ENCODE measurements around the gene TM9SF2. TPM values are rescaled to one million over a fixed set of nuclear protein-coding genes. Genes with fewer than 3 reads are reported as not detected.

TM9SF2 gene
- total RNA-seq, 1 experiment from 2014 or later, result 84.6 TPM

DNA sequence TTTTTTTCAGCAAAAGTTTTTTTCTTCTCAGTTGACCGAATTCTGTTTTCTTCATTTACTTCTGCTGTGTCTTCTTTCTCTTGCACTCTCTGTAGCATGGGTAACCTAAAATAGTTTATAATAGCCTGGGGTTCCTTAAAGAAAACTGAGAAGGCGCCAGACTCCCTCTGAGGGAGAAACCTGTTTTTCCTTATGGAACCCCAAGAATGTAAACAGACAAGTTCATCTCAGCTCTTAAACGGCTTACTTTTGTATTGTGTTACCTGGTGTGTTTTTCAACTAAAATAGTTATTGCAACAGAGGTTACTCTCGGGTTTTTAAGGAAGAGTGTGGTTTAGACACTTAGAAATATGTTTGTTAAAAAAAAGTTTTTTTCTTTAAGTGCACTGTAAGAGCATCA is 23.8 kb upstream of the TM9SF2 start:
- no peak overlapping the region for H3K4me2 ChIP-seq (ENCODE audit: low read length)
- no peaks in the 10 kb centered on the region for H3K9me2 ChIP-seq (replicated peaks; ENCODE audit: low read length)
- no peaks in the 10 kb centered on the region for H3F3A ChIP-seq (ENCODE audit: low read length, unreplicated experiment)
- H3K36me3 ChIP-seq (ENCODE audit: low read depth, low read length), result no peaks in the 10 kb centered on the region
- no peak overlapping the region for H3K4me3 ChIP-seq (ENCODE audit: low read length)
- H4K20me1 ChIP-seq (ENCODE audit: low read length), result no peaks in the 10 kb centered on the region
- intact Hi-C loops (cut with micrococcal nuclease), result no loop called here
- H3K27me3 ChIP-seq (ENCODE audit: low read length), result no peaks in the 10 kb centered on the region
- no peaks in the 10 kb centered on the region for H3K4me1 ChIP-seq (ENCODE audit: insufficient read depth, low read length)
- TF ChIP-seq EZH2phosphoT487 (IDR thresholded peaks at IDR 0.05; ENCODE audit: borderline replicate concordance, low read length), result no peak
- no peak for TF ChIP-seq EZH2 (IDR thresholded peaks at IDR 0.05; ENCODE audit: low read length, unreplicated experiment)
- TF ChIP-seq, protein P1, sequence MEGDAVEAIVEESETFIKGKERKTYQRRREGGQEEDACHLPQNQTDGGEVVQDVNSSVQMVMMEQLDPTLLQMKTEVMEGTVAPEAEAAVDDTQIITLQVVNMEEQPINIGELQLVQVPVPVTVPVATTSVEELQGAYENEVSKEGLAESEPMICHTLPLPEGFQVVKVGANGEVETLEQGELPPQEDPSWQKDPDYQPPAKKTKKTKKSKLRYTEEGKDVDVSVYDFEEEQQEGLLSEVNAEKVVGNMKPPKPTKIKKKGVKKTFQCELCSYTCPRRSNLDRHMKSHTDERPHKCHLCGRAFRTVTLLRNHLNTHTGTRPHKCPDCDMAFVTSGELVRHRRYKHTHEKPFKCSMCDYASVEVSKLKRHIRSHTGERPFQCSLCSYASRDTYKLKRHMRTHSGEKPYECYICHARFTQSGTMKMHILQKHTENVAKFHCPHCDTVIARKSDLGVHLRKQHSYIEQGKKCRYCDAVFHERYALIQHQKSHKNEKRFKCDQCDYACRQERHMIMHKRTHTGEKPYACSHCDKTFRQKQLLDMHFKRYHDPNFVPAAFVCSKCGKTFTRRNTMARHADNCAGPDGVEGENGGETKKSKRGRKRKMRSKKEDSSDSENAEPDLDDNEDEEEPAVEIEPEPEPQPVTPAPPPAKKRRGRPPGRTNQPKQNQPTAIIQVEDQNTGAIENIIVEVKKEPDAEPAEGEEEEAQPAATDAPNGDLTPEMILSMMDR (conservative IDR thresholded peaks at IDR 0.05; ENCODE audit: low read depth, low read length), result no peak
- H2AFZ ChIP-seq (ENCODE audit: low read length), result no peak overlapping the region
- ChIA-PET POLR2A (ENCODE audit: unreplicated experiment) (no interaction called here), CTCF (no interaction called here)
- no peak overlapping the region for H3K27ac ChIP-seq (ENCODE audit: low read length)
- H3K79me2 ChIP-seq (ENCODE audit: low read length), result no peaks in the 10 kb centered on the region
- no peaks in the 10 kb centered on the region for H3K9me3 ChIP-seq (ENCODE audit: low read length)
- BruUV-seq (replicated peaks), result no TSS peak
- DNase-seq (no peak), ATAC-seq (no peak)
- no peak overlapping the region for H3K9ac ChIP-seq (ENCODE audit: low read length)

DNA sequence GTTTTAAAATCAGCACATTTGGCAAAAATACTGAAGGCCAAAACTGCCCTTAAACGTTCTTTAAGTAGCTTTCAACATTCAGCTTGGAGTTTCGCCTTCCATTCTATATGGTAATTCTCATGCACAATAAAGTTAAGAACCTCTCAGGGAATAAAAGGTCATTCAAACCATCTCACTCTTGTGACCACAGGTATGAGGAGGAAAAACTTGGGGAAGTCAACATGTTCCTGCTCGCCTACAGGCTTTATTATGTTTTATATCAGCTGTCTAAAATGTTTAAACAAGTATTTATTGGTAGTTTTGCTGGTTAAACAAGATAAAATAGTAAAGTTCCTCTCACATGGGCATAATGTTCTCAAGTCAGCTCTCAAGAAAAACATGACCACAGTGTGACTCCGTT is 19.9 kb upstream of the TM9SF2 start:
- no peak for TF ChIP-seq EZH2 (IDR thresholded peaks at IDR 0.05; ENCODE audit: low read length, unreplicated experiment)
- TF ChIP-seq, protein P1 (conservative IDR thresholded peaks at IDR 0.05; ENCODE audit: low read depth, low read length), result no peak
- no peak for TF ChIP-seq EZH2phosphoT487 (IDR thresholded peaks at IDR 0.05; ENCODE audit: borderline replicate concordance, low read length)
- POLR2A ChIA-PET (ENCODE audit: unreplicated experiment), result interaction anchor here (0.7 kb wide), 1 partner anchor 20 kb away, joined by 4 read pairs; no protein-coding TSS in a partner anchor

DNA sequence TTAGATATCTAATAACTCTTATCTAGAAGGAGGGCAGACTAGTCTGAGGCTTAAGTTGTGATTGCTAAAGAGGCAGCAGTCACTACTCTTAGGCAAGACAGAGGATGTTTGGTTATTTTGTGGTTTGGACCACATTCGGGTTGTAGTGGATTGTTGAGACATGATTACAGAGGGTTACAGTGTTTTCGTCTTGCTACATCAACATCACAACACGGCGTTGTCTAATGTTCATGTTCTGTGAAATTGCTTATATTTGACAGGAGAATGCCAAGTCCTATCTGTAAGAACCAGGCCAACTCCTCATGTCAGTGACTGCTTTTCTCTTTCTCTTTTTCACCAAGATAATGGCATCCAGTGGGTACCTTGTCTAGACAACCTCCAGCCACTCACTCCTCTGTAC is 16.8 kb upstream of the TM9SF2 start:
- Histone ChIP-seq H4K20me1 (ENCODE audit: low read length) (no peaks in the 10 kb centered on the region), H3K27me3 (ENCODE audit: low read length) (no peaks in the 10 kb centered on the region), H3K4me2 (ENCODE audit: low read length) (no peak overlapping the region), H3K9ac (ENCODE audit: low read length) (no peak overlapping the region), H3K36me3 (ENCODE audit: low read depth, low read length) (no peaks in the 10 kb centered on the region), H3K79me2 (ENCODE audit: low read length) (no peaks in the 10 kb centered on the region), H2AFZ (ENCODE audit: low read length) (no peak overlapping the region), H3K4me3 (ENCODE audit: low read length) (no peak overlapping the region), H3F3A (ENCODE audit: low read length, unreplicated experiment) (no peaks in the 10 kb centered on the region), H3K27ac (ENCODE audit: low read length) (no peak overlapping the region), H3K4me1 (ENCODE audit: insufficient read depth, low read length) (no peaks in the 10 kb centered on the region), H3K9me3 (ENCODE audit: low read length) (no peaks in the 10 kb centered on the region), H3K9me2 (replicated peaks; ENCODE audit: low read length) (no peaks in the 10 kb centered on the region)
- DNase-seq (no peak), ATAC-seq (no peak)
- intact Hi-C loops (cut with micrococcal nuclease), result no loop called here
- POLR2A ChIA-PET (ENCODE audit: unreplicated experiment), result no interaction called here
- BruUV-seq (replicated peaks), result no TSS peak
- CTCF ChIA-PET, result no interaction called here
- TF ChIP-seq, protein P1 (conservative IDR thresholded peaks at IDR 0.05; ENCODE audit: low read depth, low read length), result no peak
- TF ChIP-seq EZH2phosphoT487 (IDR thresholded peaks at IDR 0.05; ENCODE audit: borderline replicate concordance, low read length), result no peak
- no peak for TF ChIP-seq EZH2 (IDR thresholded peaks at IDR 0.05; ENCODE audit: low read length, unreplicated experiment)

More for the DNA sequence above, 19.9 kb upstream of the TM9SF2 start:
- Histone ChIP-seq H3K4me2 (ENCODE audit: low read length) (no peak overlapping the region), H3K27me3 (ENCODE audit: low read length) (no peaks in the 10 kb centered on the region), H3K4me3 (ENCODE audit: low read length) (no peak overlapping the region), H3K4me1 (ENCODE audit: insufficient read depth, low read length) (no peaks in the 10 kb centered on the region), H3K9me2 (replicated peaks; ENCODE audit: low read length) (no peaks in the 10 kb centered on the region), H3K36me3 (ENCODE audit: low read depth, low read length) (no peaks in the 10 kb centered on the region), H3F3A (ENCODE audit: low read length, unreplicated experiment) (no peaks in the 10 kb centered on the region), H4K20me1 (ENCODE audit: low read length) (no peaks in the 10 kb centered on the region), H3K9ac (ENCODE audit: low read length) (no peak overlapping the region), H2AFZ (ENCODE audit: low read length) (no peak overlapping the region), H3K79me2 (ENCODE audit: low read length) (no peaks in the 10 kb centered on the region), H3K9me3 (ENCODE audit: low read length) (no peaks in the 10 kb centered on the region), H3K27ac (ENCODE audit: low read length) (no peak overlapping the region)
- intact Hi-C loops (cut with micrococcal nuclease), result no loop called here
- ATAC-seq (no peak), DNase-seq (no peak)
- CTCF ChIA-PET, result no interaction called here
- no TSS peak for BruUV-seq (replicated peaks)

Data from PC-3 (cell line).